ENCODE data around the gene CMIP.

The CMIP gene

GRCh38 chr16:81446907-81447268 is 2.3 kb downstream of the CMIP start:
- no peak for TF ChIP-seq CTCF (IDR thresholded peaks at IDR 0.05)

GRCh38 chr16:81447383-81448101 is 2.9 kb downstream of the CMIP start:
- no peak; the same call in 1 of the 2 replicates for TF ChIP-seq CTCF (IDR thresholded peaks at IDR 0.05)

GRCh38 chr16:81448154-81449131 is 3.8 kb downstream of the CMIP start:
- TF ChIP-seq CTCF (IDR thresholded peaks at IDR 0.05), result no peak

GRCh38 chr16:81449241-81449640 is 4.6 kb downstream of the CMIP start:
- no peak for TF ChIP-seq CTCF (IDR thresholded peaks at IDR 0.05)

GRCh38 chr16:81449899-81450608 is 5.4 kb downstream of the CMIP start:
- TF ChIP-seq CTCF (IDR thresholded peaks at IDR 0.05), result no peak

- no peak for TF ChIP-seq CTCF (IDR thresholded peaks at IDR 0.05)
These were observed 6.3 kb downstream of the CMIP start for GRCh38 chr16:81450783-81451491.

Data from LNCAP (cell line).